Endodermal cell (in vitro differentiated cells): ENCODE data around the gene SRR. TPM values are rescaled to one million over a fixed set of nuclear protein-coding genes. Genes with fewer than 3 reads are reported as not detected.

Experiments
- DNase-seq: peaks from one replicate; pipeline ENCODE4 v3.0.0-alpha.2; 2017
- H3K27ac ChIP-seq: 2 replicates; pipeline ENCODE4 v1.5.1; 2013; ENCODE audit warnings: mild to moderate bottlenecking, low read depth, low read length, moderate library complexity
- H3K27me3 ChIP-seq: 2 replicates; pipeline ENCODE4 v1.6.1; 2013; ENCODE audit warnings: mild to moderate bottlenecking, low read length, moderate library complexity; ENCODE audit not compliant: insufficient read depth, control insufficient read depth, poor library complexity, severe bottlenecking
- H3K36me3 ChIP-seq: 2 replicates; pipeline ENCODE4 v1.7.0; 2013; ENCODE audit warnings: mild to moderate bottlenecking, low read length, moderate library complexity; ENCODE audit not compliant: control insufficient read depth, insufficient read depth
- H3K4me1 ChIP-seq: one replicate; pipeline ENCODE4 v1.7.0; 2013; ENCODE audit warnings: low read length; ENCODE audit not compliant: control insufficient read depth, insufficient read depth
- H3K4me3 ChIP-seq: 2 replicates; pipeline ENCODE4 v1.5.1; 2013; ENCODE audit warnings: mild to moderate bottlenecking, low read length, moderate library complexity
- H3K9ac ChIP-seq: 2 replicates; pipeline ENCODE4 v1.6.1; 2013; ENCODE audit warnings: mild to moderate bottlenecking, low read length, moderate library complexity; ENCODE audit not compliant: poor library complexity, severe bottlenecking; ENCODE audit errors: extremely low read depth
- H3K9me3 ChIP-seq: 2 replicates; pipeline ENCODE4 v1.6.1; 2013; ENCODE audit warnings: mild to moderate bottlenecking, low read length, moderate library complexity; ENCODE audit not compliant: control insufficient read depth
- H3K27ac Mint-ChIP-seq: 2 replicates; pipeline ENCODE4 v1.8.0; 2020; ENCODE audit warnings: mixed read lengths
- H3K27me3 Mint-ChIP-seq: 2 replicates; pipeline ENCODE4 v1.8.0; 2021; ENCODE audit warnings: mild to moderate bottlenecking, mixed read lengths; ENCODE audit not compliant: insufficient read depth
- H3K36me3 Mint-ChIP-seq: 2 replicates; pipeline ENCODE4 v1.8.0; 2020; ENCODE audit warnings: low read depth, mixed read lengths
- H3K4me1 Mint-ChIP-seq: 2 replicates; pipeline ENCODE4 v1.8.0; 2020; ENCODE audit warnings: mixed read lengths
- H3K4me3 Mint-ChIP-seq: 2 replicates; pipeline ENCODE4 v1.8.0; 2020; ENCODE audit warnings: mild to moderate bottlenecking, moderate library complexity, mixed read lengths
- H3K9me3 Mint-ChIP-seq: 2 replicates; pipeline ENCODE4 v1.8.0; 2020; ENCODE audit warnings: mild to moderate bottlenecking, mixed read lengths
- CTCF ChIP-seq: fragments of 200-600 bp; sonication (generic); conservative IDR thresholded peaks from 2 replicates; pipeline ENCODE4 v1.5.0; 2021; ENCODE audit warnings: antibody characterized with exemption, mild to moderate bottlenecking
- WGBS, 2 experiments: methylation state at CpG; one replicate each; pipeline versions ENCODE4 v1.1.5 to v1.1.7; 2013; ENCODE audit warnings: missing lambda C conversion rate in 2 of 2, mixed read lengths in 1 of 2; ENCODE audit not compliant: insufficient coverage in 1 of 2, insufficient read length in 1 of 2; 5-methylcytosine and 5-hydroxymethylcytosine counted together
- total RNA-seq, 2 donors: library from RNA; stranded (reverse); fragmentation: NEBNext Ultra II Directional in 1 of 2; extraction: Animal tissue kit (Norgen Biotek cat#: 25700) in 1 of 2; gene quantifications; 2 replicates in 1 of 2; 3 replicates in 1 of 2; pipeline ENCODE4 v1.2.1, GENCODE V29; 2021

The SRR gene
- total RNA-seq, 2 donors from 2014 or later: 10.2 to 38.0 TPM

GRCh38 chr17:2343421-2343820 lies 39.7 kb downstream of the SRR start:
- Histone ChIP-seq H3K27ac (no peak overlapping the region), H3K36me3 (peaks cover 24% of the 10 kb centered on the region), H3K27me3 (no peaks in the 10 kb centered on the region), H3K9me3 (no peaks in the 10 kb centered on the region), H3K9ac (no peak overlapping the region), H3K4me3 (no peak overlapping the region), H3K4me1 (peaks cover 5% of the 10 kb centered on the region)
- no peak for DNase-seq
- 91 to 98% methylated on average over 5 of the region's 5 CpGs for WGBS, 2 experiments
- H3K4me1 Mint-ChIP-seq: peaks cover 12% of the 10 kb centered on the region
- H3K27ac Mint-ChIP-seq: no peak overlapping the region
- H3K36me3 Mint-ChIP-seq: peaks cover 32% of the 10 kb centered on the region
- no peak for TF ChIP-seq CTCF
- no peaks in the 10 kb centered on the region for H3K27me3 Mint-ChIP-seq
- no peaks in the 10 kb centered on the region for H3K9me3 Mint-ChIP-seq
- no peak overlapping the region for H3K4me3 Mint-ChIP-seq

GRCh38 chr17:2344528-2344927 lies 40.8 kb downstream of the SRR start:
- no peaks in the 10 kb centered on the region for H3K9me3 ChIP-seq
- TF ChIP-seq CTCF: no peak
- H3K4me1 Mint-ChIP-seq: peaks cover 12% of the 10 kb centered on the region
- H3K9me3 Mint-ChIP-seq: no peaks in the 10 kb centered on the region
- H3K4me1 ChIP-seq: peaks cover 5% of the 10 kb centered on the region
- H3K4me3 ChIP-seq: no peak overlapping the region
- H3K9ac ChIP-seq: no peak overlapping the region
- no peak for DNase-seq
- WGBS, 2 experiments: 96 to 97% methylated on average over 6 to 10 of the region's 10 CpGs
- H3K36me3 Mint-ChIP-seq: peaks cover 35% of the 10 kb centered on the region
- H3K27me3 Mint-ChIP-seq: no peaks in the 10 kb centered on the region
- H3K4me3 Mint-ChIP-seq: no peak overlapping the region
- peaks cover 24% of the 10 kb centered on the region for H3K36me3 ChIP-seq
- H3K27ac ChIP-seq: no peak overlapping the region
- H3K27me3 ChIP-seq: no peaks in the 10 kb centered on the region
- H3K27ac Mint-ChIP-seq: no peak overlapping the region

- peaks cover 12% of the 10 kb centered on the region for H3K4me1 Mint-ChIP-seq
- no peak overlapping the region for H3K4me3 Mint-ChIP-seq
- DNase-seq: no peak
- peaks cover 22% of the 10 kb centered on the region for H3K36me3 ChIP-seq
- H3K27ac ChIP-seq: no peak overlapping the region
- H3K27me3 ChIP-seq: no peaks in the 10 kb centered on the region
- H3K9me3 ChIP-seq: no peaks in the 10 kb centered on the region
- WGBS, 2 experiments: 94 to 98% methylated on average over 6 to 8 of the region's 8 CpGs
- H3K9ac ChIP-seq: no peak overlapping the region
- TF ChIP-seq CTCF: no peak
- no peaks in the 10 kb centered on the region for H3K9me3 Mint-ChIP-seq
- peaks cover 34% of the 10 kb centered on the region for H3K36me3 Mint-ChIP-seq
- no peaks in the 10 kb centered on the region for H3K27me3 Mint-ChIP-seq
- H3K27ac Mint-ChIP-seq: no peak overlapping the region
- no peak overlapping the region for H3K4me3 ChIP-seq
- H3K4me1 ChIP-seq: peaks cover 5% of the 10 kb centered on the region
Measured at GRCh38 chr17:2346475-2346874, 42.7 kb downstream of the SRR start.
